Inferior parietal cortex (tissue), 1 donor: ENCODE data around the gene USP2.

Source experiments
- DNase-seq: peaks from one replicate; pipeline ENCODE4 v3.0.0-alpha.2; 2016; ENCODE audit errors: extremely low spot score

Gene USP2

DNA sequence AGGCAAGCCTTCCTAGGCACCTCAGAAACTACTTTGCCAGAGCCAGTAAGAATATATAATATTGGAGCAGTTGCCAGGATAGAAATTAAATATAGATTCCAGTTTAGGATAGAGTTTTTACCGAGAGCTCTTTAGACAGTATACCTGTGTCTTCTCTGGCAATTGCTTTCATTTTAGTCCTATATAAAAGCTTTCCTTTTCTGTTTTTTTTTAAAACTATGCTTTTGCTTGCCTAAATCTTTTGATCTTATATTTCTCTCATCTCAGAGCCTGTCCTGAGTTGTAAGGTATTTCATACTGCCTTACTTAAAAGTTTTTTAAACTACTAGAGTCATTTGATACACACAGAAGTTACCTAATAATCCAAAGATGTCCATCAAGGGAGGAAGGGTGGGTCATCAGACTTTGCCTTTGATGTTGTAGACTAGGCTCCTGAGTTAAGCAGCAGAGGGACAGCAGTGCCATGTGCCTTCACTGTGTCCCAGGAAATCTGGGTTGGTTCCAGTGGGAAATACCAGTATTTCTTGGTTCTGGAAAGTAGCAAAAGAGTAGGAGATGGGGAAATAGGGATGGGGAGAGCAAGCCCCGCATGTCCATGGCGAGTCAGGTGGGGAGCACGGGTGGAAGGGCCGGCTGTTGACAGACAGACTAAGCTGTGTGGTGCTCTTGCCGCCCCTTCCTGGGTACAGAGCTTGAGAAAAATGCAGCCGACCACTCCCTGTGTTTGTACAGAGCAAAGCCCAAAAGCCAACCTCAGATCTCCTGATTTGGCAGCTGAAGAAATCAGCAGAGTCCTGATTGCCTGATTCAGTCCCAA is 75.7 kb downstream of the USP2 start:
- no peak for DNase-seq
